HG02678 (cell line): Measurements from ENCODE around the gene CLIC4.
"Not testable (repeated sequence)": the region's sequence is repeated elsewhere in the genome, so short reads cannot be mapped to it uniquely, and the experiment has no call there.

ENCODE experiments used
- ATAC-seq: cut with Tn5 transposase; IDR thresholded peaks from one replicate; pipeline ENCODE4 v1.9.1; 2021; ENCODE audit warnings: mild to moderate bottlenecking, moderate library complexity; ENCODE audit not compliant: unreplicated experiment

Gene CLIC4

DNA sequence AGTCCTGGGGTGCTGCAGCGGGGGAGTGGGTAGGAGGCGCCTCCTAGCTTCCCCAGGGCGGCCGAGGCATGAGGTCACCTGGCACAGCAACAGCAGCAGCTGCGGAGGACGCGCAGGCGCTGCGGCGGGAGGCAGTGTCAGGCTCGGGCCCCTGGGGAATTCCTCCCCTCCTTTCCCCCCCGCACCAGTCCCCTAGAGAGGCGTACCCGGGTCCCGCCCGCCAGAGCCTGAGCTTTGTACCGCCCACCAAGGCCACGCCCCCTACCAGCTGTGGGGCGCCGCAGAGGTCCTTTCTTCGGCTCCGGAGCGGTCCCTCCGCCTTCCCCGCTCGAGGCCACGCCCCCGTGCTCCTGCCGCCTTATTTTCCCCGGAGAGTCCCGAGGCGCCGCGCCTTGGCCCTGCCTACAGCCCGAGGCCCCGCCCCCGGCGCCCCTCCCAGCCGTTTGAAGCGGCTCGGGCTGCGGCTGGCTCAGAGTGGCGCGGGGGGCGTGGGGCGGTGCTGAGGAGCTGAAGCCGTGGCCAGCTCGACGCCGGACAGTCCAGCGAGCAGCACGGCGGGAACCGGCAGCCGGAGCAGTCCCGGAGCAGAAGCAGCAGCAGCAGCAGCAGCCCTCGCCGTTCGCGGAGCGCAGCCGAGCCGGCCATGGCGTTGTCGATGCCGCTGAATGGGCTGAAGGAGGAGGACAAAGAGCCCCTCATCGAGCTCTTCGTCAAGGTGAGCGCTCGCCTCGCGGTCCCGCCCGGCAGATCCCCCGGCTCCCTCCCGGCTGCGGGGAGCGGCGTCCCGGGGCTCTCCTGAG is at the start of gene CLIC4:
Gene CLIC4 (plus strand): TSS at position 537 of the 800 bp plus-strand sequence. CDS start 107 bp downstream, at position 644.
- peak; percentile 72 for ATAC-seq

- ATAC-seq = no peak
Observed at GRCh38 chr1:24696041-24696755, 49.0 kb upstream of the CLIC4 start.

DNA sequence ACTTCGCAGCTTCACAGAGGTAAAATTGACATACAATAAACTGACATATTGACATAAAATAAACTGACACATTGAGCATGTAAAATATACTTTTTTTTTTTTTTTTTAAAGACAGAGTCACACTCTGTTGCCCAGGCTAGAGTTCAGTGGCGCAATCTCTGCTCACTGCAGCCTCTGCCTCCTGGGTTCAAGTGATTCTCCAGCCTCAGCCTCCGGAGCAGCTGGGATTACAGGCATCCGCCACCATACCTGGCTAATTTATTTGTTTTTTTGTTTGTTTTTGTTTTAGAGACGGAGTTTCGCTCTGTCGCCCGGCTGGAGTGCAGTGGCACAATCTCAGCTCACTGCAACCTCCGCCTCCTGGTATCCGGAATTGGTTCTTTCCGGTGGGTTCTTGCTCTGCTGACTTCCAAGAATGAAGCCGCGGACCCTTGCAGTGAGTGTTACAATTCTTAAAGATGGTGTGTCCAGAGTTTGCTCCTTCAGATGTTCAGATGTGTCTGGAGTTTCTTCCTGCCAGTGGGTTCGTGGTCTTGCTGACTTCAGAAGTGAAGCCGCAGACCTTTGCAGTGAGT is 48.4 kb upstream of the CLIC4 start:
- ATAC-seq = no peak

DNA sequence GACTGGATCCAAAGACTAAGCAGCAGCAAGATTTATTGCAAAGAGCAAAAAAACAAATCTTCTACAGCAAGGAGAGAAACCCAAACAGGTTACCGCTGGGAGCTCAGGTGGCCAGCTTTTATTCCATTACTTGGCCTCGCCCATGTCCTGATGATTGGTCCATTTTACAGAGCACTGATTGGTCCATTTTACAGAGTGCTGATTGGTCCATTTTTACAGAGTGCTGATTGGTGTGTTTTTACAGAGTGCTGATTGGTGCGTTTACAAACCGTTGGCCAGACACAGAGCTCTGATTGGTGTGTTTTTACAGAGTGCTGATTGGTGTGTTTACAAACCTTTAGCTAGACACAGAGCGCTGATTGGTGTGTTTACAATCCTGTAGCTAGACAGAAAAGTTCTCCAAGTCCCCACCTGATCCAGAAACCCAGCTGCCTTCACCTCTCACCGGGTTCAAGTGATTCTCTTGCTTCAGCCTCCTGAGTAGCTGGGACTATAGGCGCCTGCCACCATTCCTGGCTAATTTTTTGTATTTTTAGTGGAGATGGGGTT is 47.7 kb upstream of the CLIC4 start:
- ATAC-seq = not testable (repeated sequence)

GRCh38 chr1:24698326-24698725 is 46.9 kb upstream of the CLIC4 start:
- not testable (repeated sequence) for ATAC-seq

DNA sequence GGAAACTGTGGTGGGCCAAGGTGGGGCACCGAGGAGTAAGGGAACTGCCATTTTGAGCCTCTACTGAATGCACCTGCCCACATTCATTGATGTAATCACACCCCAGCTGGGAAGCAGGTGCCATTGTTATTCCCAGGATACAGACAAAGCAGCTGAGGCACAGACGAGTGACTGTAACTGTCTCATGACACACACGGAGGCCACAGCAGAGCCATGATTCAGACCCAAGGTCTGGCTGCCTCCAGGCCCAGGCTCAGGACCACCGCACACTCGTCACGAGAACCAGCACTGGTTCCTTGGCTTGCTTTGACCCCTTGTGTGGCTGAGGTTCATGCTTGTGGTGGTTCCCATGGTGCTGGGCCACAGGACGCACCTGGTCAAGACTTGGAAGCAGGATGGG is 45.6 kb upstream of the CLIC4 start:
- no peak for ATAC-seq

GRCh38 chr1:24702511-24703293 is 42.5 kb upstream of the CLIC4 start:
- no peak for ATAC-seq

DNA sequence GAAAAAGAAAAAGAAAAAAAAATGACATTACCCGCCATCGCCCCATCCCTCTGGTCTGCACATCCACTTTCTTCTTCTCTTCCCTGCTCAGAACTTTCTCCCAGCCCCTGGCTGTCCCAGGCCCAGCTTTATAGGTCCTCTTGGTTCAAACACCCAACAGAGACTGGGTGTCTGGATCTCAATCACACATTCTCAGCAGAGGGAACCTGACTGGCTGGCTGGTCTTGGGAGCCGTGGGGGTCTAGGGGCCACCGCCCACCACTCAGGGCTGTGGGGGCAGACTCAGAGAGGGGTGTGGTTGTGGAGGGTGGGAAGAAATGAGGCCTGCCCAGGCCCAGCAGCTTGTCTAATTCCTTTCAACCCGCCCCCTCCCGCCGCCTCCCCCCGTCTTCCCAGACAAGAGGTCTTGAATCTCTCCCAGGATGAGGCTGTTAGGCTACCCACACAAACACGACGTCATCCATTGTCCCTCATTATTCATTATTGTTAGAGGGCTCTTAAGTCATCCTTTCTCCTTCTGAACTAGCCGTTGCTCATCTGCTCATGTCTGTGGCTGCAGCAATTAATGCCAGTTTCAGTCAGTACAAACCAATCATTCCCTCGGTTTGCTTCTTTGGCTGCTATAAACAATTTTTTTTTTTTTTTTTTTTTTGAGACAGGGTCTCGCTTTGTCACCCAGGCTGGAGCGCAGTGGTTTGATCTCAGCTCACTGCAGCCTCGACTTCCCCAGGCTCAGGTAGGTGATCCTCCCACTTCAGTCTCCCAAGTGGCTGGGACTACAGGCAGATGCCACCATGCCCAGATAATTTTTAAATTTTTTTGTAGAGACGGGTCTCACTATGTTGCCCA is 40.6 kb upstream of the CLIC4 start:
- ATAC-seq = no peak

DNA sequence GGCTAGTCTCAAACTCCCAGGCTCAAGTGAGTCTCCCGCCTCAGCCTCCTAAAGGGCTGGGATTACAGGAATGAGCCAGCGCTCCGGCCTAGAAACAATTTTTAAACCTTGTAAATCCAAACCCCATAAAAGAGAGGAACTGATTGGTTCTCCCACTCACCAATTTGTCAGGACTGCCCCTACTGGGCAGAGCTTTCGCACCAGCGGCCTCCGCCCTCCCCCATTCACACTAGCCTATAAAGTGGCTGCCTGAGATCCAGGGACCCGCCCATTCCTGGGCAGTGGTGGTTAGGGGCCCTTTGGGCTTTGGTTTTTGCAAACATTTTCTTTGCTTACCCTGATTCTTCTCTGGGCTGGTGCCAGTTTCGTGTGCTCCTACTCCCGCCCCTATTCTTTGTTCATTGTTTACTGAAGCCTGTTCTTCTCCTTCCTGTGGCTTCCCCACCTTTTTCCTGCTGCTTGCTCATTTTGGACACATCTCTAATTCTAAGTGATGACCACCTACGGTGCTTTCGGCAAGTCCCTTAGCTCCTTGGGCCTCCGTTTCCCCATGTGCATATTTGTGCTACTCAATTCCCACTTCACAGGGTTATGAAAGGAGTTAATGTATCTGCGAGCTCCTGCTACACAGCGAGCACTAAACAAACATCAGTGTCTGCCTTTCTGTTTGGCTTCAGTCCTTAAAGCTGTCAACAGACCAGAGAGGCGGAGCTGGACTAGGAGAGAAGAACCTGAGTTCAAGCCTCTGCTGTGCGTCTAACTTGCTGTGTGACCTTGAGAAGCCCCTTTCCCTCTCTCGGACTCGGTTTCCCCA is 39.8 kb upstream of the CLIC4 start:
- ATAC-seq = no peak

GRCh38 chr1:24706074-24706389 is 39.2 kb upstream of the CLIC4 start:
- not testable (repeated sequence) for ATAC-seq

DNA sequence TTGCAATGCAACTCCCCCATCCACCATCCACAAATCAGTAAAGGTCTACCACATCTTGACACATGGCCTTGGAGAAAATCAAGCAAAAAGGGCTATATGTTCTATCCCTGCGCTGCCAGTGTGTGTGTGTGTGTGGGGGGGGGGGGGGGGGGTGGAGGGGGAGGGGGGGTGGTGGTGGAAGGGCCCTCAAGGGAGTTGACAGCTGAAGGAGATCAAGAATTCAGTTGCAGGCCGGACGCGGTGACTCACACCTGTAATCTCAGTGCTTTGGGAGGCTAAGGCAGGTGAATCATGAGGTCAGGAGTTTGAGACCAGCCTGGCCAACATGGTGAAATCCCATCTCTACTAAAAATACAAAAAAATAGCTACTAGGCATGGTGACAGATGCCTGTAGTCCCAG is 37.6 kb upstream of the CLIC4 start:
- no peak for ATAC-seq

GRCh38 chr1:24708938-24709337 is 36.3 kb upstream of the CLIC4 start:
- ATAC-seq = no peak

DNA sequence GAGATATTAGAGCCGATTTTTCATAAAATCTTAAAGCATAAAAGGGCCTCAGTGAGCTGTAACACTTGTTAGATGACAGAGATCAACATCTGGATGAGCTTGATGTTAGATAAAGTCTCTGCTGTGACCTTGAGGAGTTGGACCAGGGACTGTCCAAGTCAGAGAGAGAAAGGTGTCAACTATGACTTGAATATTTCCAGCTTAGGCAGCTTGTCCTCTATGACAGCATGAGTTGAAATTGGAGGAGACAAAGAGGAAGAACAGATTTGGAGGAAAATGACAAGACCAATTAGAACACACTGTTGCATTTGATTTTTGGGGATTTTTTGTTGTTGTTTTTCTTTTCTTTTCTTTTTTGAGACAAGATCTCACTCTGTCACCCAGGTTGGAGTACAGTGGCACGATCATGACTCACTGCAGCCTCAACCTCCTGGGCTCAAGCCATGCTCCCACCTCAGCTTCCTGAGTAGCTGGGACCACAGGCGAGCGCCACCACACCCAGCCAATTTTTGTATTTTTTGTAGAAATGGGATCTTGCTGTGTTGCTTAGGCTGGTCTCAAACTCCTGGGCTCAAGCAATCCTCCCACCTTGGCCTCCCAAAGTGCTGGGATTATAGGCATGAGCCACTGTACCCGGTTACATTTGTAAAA is 35.3 kb upstream of the CLIC4 start:
- no peak for ATAC-seq

GRCh38 chr1:24711329-24711728 is 33.9 kb upstream of the CLIC4 start:
- ATAC-seq = no peak

GRCh38 chr1:24713176-24713575 is 32.1 kb upstream of the CLIC4 start:
- ATAC-seq = no peak

DNA sequence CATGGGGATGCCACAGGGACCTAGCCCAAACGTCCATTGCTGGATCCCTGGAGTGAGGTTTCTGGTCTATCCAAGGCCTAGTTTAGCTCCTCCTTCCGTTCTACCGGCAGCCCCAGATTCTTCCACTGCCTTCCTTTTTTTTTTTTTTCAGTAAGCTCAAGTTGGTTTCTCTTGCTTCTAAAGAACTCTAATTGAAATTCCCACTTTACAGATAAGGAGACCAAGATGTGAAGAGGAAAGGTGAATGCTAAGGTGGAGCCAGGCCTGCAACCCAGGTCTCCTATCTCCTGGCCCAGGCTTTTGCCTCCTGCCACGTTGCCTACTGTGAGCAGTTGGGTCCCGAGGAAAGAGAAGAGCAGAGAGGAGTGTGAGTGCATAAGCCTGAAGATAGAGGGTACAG is 31.5 kb upstream of the CLIC4 start:
- ATAC-seq = no peak

GRCh38 chr1:24714859-24715520 is 30.3 kb upstream of the CLIC4 start:
- no peak for ATAC-seq

- ATAC-seq = no peak
Observed at GRCh38 chr1:24715658-24716057, 29.6 kb upstream of the CLIC4 start.
